SH-SY5Y (cell line): Measurements from ENCODE around the gene NPHP3.

Source experiments
- GATA2 ChIP-seq: IDR thresholded peaks from 2 replicates; pipeline ENCODE4 v1.6.1; 2011; ENCODE audit warnings: mild to moderate bottlenecking, low read depth, low read length
- GATA3 ChIP-seq: IDR thresholded peaks from 2 replicates; pipeline ENCODE4 v1.6.1; 2011; ENCODE audit warnings: low read depth, mild to moderate bottlenecking, low read length, moderate library complexity

Gene NPHP3, protein sequence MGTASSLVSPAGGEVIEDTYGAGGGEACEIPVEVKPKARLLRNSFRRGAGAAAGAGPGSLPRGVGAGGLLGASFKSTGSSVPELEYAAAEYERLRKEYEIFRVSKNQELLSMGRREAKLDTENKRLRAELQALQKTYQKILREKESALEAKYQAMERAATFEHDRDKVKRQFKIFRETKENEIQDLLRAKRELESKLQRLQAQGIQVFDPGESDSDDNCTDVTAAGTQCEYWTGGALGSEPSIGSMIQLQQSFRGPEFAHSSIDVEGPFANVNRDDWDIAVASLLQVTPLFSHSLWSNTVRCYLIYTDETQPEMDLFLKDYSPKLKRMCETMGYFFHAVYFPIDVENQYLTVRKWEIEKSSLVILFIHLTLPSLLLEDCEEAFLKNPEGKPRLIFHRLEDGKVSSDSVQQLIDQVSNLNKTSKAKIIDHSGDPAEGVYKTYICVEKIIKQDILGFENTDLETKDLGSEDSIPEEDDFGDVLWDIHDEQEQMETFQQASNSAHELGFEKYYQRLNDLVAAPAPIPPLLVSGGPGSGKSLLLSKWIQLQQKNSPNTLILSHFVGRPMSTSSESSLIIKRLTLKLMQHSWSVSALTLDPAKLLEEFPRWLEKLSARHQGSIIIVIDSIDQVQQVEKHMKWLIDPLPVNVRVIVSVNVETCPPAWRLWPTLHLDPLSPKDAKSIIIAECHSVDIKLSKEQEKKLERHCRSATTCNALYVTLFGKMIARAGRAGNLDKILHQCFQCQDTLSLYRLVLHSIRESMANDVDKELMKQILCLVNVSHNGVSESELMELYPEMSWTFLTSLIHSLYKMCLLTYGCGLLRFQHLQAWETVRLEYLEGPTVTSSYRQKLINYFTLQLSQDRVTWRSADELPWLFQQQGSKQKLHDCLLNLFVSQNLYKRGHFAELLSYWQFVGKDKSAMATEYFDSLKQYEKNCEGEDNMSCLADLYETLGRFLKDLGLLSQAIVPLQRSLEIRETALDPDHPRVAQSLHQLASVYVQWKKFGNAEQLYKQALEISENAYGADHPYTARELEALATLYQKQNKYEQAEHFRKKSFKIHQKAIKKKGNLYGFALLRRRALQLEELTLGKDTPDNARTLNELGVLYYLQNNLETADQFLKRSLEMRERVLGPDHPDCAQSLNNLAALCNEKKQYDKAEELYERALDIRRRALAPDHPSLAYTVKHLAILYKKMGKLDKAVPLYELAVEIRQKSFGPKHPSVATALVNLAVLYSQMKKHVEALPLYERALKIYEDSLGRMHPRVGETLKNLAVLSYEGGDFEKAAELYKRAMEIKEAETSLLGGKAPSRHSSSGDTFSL (N-terminal part only)

DNA sequence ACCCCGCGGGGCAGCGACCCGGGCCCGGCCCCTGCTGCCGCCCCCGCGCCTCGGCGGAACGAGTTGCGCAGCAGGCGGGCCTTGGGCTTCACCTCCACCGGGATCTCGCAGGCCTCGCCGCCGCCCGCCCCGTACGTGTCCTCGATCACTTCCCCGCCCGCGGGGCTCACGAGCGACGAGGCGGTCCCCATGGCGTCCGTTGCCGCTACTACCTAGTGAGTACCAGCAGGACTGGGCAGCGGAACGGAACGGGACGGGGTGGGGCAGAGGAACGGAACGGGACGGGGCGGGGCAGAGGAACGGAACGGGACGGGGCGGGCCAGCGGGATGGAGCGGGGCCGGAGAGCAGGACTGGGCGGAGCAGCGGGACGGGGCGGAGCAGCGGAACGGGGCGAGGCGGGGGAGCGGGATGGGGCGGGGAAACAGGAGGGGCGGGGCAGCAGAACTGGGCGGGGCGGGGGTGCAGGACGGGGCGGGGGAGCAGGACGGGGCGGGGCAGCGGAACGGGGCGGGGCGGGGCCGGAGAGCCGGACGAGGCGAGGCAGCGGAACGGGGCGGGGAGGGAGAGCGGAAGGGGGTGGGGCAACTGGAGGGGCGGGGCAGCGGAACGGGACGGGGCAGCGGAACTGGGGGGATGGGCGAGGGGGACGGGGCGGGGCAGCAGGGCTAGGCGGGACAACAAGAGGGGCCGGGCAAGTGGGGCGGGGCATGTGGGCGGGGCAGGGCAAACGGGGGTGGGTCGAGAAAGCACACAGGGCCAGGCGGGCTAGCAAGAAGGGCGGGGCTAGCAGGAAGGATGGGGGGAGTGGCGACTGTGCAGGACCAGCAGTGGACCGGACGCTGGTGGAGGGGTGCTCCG lies at the start of gene NPHP3:
NPHP3 (minus strand) TSS at position 245 of the 859 bp plus-strand sequence; CDS start at position 191, 54 bp downstream.
- TF ChIP-seq GATA3 (no peak), GATA2 (no peak)

DNA sequence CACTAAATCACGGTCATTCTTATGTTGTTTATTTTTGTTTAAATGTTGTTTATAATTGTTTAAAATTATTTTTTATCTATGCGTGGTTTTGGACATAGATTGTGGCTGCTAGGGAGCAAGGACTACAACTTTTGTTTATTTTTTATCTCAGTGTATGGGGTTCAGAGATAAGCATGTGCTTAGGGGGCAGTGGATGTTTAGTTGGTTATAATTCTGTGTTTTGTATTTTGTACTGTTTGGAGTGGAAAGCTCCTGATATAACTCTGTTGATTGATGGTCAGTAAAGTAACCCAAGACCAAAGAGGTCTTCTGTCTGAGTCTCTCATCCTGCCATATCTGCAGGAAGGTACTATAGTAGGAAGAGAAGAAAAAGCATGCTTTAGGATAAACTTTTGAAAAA lies 36.5 kb upstream of the NPHP3 start:
- TF ChIP-seq GATA3 (no peak), GATA2 (no peak)

DNA sequence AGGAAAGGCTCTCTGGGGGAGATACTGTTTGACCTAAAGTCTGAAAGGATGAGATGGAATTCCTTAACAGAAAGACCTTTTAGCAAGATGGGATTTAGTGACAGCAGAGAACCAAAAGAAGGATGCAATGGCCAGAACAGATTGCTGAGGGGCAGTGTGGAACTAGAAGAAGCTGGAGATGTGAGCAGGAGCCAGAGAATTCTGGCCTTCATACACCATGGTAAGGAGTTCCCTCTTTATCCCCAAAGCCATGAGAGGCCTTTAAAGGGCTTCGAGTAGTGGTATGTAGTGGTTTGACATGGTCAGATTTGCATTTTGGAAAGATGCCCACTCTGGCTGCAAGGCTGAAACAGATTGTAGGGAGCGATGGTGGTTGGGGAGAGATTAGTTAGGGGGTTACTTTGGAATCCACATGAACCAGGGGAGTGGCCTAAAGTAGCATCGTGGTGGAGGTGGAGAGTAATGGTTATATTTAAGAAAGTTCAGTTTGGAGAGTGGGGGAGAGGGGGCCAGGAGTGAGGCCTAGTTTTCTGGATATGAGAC lies 34.0 kb upstream of the NPHP3 start:
- no peak for TF ChIP-seq GATA2
- TF ChIP-seq GATA3 = no peak

DNA sequence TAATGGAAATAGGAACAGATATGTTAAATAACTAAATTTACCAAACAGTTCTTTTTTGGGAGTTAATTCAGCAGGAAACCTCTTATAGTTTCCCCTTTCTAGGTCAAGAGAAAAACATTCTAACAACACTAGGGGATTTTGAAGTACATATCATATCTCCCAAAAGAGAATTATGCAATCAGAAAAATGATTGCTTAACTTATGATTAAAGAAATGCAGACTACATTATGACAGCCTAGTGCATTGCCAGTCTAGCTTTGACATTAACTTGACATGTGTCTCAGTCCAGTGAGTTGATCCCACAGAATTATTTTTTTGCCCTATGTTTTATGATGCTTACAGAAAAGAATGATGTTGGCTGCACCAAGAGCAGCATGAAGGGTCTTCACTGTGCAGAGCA lies 31.7 kb upstream of the NPHP3 start:
- TF ChIP-seq GATA2 (no peak), GATA3 (no peak)

DNA sequence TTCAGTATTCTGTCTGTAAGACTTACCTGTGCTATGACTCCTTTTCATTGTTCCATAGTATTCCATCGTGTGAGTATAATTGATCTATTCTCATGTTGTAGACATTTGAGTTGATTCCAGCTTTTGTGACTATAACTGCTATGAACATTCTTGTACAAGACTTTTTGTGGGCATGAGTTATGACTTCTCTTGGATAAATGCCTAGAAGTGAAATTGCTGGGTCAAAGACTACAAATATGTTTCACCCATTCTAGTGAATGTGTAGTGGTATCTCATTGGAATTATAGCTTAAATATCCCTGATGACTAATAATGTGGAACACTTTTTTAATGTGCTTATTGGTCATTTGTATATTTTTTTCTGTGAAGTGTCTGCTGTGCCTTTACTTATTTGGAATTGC lies 27.6 kb upstream of the NPHP3 start:
- TF ChIP-seq GATA2 (no peak), GATA3 (no peak)

DNA sequence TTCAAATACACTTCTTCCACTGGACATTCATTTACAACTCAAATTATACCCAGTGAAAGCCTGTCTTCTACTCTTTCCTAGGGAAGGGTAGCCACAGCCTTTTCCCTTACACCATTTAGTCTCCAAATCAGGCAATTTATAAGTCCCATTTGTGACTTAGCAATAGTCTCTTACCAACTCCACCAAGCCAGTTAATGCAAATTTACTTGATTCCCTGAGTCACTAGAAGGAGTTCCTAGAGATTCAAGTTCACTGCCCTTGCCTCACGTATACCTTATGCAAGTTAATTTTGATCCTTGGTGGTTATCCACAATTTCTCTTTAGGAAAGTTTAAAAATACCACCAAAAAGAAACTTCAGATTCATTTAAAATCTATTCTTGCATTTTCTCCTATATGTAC lies 16.1 kb upstream of the NPHP3 start:
- TF ChIP-seq GATA3 = no peak
- no peak for TF ChIP-seq GATA2

DNA sequence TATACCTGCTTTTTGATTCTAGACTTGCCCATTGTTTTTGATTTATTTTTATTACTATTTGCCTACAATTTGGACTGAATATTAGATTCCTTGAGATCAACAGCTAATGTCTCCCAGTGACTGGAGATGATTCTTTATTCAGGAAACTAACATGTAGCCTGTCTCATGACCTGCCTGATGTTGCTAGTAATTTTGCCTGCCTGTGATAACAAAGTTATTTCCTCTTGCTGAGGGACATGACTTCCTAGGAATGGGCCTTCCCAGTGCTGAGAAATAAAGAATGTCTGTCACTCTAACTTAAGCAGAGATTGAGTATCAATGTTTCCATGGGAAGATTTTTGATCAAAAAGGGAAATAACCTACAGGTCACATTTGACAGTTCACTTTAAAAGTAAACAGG lies 13.4 kb upstream of the NPHP3 start:
- TF ChIP-seq GATA3 (no peak), GATA2 (no peak)

DNA sequence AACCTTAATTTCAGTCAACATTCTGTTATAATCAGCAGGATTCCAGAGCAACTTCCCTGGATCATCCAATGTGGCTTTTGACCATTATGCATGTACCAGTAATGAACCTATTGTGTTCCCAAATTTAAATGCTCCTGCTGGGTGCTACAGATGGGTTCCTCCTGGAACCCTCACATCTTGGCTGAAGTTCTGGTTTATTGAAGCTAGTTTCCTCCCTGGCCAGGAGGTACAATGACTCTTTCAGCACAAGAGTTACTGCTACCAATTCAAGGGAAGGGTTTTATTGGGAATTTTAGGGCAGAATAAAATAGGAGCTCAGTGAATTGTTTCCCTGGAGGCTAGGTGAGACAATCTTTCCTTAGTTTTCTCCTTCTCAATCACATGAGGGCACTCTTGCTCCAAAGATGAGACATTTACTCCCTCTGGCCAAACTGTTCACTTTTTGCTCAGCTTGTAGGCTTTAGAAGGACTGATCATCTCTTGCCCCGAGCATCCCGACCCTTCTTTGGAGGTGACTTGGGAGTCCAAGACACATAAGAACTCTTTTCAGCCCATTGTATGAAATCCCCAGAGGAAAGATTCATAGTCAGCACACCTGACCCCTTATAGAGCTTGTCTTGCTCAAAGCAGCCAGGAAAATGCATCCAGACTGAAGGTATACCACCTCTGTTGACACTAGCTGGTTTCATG lies 8.8 kb upstream of the NPHP3 start:
- no peak for TF ChIP-seq GATA3
- TF ChIP-seq GATA2 = no peak

DNA sequence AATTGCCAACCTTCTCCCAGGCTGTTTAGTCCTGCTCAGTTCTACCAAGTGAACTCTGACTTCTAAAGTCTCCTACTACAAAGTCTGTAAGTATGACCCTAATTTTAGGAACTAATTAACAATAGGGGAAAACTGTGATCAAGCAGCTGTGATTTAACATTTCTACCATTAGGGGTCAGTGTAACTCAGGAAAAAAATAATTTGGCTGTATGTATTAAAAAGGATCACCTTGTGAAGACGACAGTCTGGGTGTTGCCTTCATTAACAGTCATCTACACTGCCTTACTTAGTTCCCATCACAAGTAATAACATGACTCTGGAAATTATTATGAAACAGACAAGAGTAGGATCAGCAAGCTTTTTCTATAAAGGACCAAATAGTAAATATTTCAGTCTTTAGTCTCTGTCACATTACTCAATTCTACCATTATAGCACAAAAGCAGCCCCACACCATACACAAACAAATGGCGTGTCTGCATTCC lies 4.2 kb upstream of the NPHP3 start:
- no peak for TF ChIP-seq GATA3
- no peak for TF ChIP-seq GATA2

DNA sequence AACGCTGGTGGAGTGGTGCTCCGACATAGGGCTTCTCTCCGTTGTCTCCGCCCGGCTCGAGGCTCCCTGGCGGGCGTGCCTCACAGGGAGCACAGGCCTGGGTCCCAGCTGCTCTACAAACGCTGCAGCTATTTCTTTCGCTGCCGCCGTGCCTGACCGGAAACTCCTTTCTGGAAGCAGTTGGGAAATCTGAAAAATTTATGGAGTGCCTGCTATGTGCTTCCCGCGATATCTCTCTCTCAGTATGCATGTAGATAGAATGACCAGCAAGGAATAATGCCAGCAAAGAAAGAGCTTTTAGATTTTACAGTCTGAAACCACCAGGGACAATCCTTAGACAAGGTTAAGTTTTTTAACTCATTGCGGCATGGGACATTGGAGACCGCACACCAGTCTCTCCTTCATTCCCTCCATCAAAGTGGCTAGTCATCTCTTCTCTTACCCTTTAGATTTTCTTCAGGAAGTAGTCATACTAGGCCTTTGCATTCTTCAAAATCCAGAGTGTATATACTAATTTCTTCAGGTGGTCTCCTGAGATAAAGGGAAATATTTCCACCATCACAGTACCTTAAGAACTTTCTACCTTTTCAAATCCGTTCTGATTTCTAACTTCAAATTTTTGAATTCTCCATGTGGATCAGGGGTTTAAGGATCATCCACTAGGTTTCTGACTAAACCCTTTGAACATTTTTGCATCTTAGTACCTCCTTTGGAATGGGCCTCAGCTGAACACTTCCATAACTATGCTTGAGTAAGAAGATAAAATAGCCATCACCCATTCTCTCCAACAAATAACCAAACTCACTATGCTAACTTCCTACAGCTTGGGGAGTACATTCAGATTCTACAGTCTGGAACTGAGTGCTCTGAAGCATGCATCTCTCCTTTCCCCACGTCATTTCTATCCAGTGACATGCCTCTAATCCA lies 1.1 kb upstream of the NPHP3 start:
- no peak for TF ChIP-seq GATA3
- no peak for TF ChIP-seq GATA2

DNA sequence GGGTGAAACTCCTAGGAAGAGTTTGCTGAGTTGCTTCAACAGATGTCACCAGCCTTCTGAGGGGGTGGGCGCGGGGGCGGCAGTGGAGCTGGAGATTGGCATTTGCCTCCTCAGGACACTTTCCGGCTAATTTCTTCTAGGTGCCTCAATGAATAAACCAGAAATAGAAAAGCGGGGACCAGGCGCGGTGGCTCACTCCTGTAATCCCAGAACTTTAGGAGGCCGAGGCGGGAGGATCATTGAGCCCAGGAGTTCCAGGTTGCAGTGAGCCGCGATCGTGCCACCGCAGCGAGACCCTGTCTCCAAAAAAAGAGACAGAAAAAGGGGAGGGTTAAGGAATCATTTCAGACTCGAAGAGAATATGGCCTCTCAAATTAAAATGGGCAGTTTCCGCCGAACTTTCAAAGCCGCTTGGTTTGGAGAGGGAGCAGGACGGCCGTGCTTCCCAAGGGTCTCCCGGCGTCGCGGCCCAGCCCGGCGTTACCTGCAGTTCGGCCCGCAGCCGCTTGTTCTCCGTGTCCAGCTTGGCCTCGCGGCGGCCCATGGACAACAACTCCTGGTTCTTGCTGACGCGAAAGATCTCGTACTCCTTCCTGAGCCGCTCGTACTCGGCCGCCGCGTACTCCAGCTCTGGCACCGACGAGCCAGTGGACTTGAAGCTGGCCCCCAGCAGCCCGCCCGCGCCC lies 587 bp downstream of the NPHP3 start:
- TF ChIP-seq GATA2 (no peak), GATA3 (no peak)
